GM19193 (cell line): ENCODE results near the gene GMCL2.

Source experiments
- POLR2A ChIP-seq: IDR thresholded peaks from 4 replicates; pipeline ENCODE4 v1.6.1; 2011; ENCODE audit not compliant: insufficient read depth, insufficient read length; ENCODE audit errors: extremely low read depth

Gene GMCL2

GRCh38 chr5:178227138-178227659 lies 40.0 kb upstream of the GMCL2 start:
- no peak for TF ChIP-seq POLR2A

GRCh38 chr5:178225174-178225573 lies 38.0 kb upstream of the GMCL2 start:
- TF ChIP-seq POLR2A, result no peak

DNA sequence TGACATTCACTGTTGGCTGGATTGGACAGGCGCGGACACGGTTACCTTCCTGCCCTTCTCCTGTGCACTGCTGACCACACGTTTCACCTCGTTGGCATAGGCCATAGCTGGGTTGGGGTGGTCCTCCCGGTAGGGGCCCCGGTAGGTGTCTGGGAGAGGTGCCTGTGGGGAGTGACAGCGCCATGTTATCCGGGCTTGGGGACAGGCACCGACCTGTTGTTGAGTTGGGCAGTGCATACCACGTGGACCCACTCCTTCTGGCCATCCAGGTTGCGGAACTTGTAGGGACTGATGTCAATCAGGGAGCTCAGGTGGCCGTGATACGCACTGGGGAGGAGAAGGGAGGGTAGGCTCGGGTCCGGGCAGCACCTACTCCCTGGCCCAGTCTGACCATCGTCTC lies 37.2 kb upstream of the GMCL2 start:
- TF ChIP-seq POLR2A, result no peak

GRCh38 chr5:178223828-178224335 lies 36.7 kb upstream of the GMCL2 start:
- TF ChIP-seq POLR2A, result no peak

GRCh38 chr5:178223196-178223773 lies 36.1 kb upstream of the GMCL2 start:
- TF ChIP-seq POLR2A, result no peak

DNA sequence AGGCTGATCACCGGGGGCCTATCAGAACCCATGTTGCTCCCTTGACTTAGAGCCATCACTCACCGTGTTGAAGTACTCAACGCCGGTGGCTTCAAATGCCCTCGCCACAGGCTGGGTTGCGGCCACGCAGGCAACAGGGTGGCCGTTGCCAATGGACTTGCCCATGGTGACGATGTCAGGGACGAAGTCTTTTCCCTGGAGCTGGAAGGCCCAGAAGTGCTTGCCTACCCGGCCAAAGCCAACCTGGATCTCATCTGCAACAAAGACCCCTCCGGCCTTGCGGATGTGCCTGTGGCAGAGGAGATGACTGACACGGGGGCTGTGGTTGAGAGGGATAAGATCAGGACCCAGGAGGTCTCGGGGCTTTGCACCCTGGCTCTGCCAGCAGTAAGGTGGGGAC lies 35.1 kb upstream of the GMCL2 start:
- TF ChIP-seq POLR2A, result no peak

- no peak for TF ChIP-seq POLR2A
Measured at GRCh38 chr5:178221853-178222252, 34.7 kb upstream of the GMCL2 start.

GRCh38 chr5:178221282-178221681 lies 34.1 kb upstream of the GMCL2 start:
- TF ChIP-seq POLR2A, result no peak

- TF ChIP-seq POLR2A, result no peak
Measured at GRCh38 chr5:178218827-178219226, 31.7 kb upstream of the GMCL2 start.

- no peak for TF ChIP-seq POLR2A
Measured at GRCh38 chr5:178218237-178218776, 31.1 kb upstream of the GMCL2 start.

- TF ChIP-seq POLR2A, result no peak
Measured at GRCh38 chr5:178216779-178217178, 29.6 kb upstream of the GMCL2 start.

DNA sequence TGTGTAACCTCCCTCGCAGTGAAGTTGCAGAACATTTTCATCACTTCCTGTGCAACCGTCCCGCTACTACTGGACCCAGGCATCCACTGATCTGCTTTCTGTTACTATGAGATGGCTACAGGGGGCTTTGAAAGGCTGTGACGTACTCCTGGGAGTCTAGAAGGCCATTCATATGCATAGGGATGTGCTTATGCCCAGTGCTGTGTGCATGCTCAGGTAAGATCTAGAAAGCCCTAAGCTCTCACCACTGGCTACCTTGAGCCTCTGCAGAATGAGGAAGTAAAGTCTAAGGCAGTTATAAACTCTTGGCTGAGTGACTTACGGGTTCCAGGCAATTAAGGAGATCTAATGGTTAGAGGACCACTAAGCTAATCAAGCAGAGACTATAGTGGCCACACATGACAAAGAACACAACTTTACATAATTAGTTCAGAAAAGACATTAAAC lies 28.9 kb upstream of the GMCL2 start:
- no peak for TF ChIP-seq POLR2A

- TF ChIP-seq POLR2A, result peak; percentile 12
Measured at GRCh38 chr5:178215280-178216002, 28.3 kb upstream of the GMCL2 start.

DNA sequence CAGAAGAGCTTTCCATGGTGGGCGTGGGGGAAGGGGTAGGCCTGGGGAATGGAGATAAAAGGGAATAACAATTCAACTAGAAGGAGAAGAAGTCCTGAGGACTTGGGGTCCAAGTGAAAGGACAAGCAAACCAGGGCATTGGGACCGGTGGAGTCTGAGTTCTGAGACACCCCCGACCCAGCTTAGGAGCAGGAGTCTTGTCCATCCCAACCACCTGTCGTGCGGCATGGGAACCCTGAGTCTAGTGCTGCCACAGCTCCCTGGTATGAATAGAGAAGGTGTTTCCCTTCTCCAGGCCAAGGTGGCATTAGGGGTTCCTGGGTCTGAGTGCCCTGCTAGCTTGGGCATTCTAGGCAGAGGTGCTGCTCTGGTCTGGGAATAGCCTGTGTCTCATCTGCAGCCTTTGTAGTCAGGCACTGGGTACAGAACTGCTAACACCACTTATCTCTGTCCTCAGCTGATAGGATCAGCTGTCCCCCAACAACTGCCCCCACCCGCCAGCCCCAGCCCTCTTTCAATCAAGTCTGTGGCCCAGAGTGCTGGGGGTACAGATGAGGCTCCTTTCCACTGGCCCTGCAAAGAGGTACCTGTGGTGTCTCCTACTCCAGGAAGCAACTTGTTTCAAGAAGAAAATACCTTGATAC lies 27.1 kb upstream of the GMCL2 start:
- peak; percentile 12 for TF ChIP-seq POLR2A

DNA sequence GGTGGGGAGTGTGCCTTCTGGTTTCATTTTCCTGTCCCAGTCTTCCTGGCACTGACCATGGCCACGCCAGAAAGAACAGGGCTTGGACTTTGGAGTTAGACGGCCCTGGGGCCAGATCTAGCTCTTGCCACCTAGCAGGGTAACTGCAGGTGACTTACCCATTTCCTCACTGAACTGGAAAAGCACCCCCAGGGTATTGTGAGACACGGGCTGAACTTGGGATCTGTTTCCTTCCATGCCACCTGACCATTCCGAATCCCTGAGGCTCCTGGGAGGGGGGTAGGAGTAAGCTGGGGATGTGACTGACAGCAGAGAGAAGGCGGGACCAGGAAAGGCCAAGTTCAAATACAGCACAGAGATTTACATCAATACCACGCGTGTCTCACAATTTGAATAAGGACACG lies 26.6 kb upstream of the GMCL2 start:
- no peak for TF ChIP-seq POLR2A
